Calu3 (cell line): ENCODE data around the gene PHETA1. TPM values are rescaled to one million over a fixed set of nuclear protein-coding genes. Genes with fewer than 3 reads are reported as not detected.

ENCODE experiments used
- BruUV-seq: library from RNA; stranded (reverse); fragments of 400-500 nt; replicated peaks from 2 replicates; lab custom pipeline; 2021; lab: Mats Ljungman, UMichigan
- CTCF ChIA-PET: fragments of 300-600 bp; sonication (Branson Sonifier 250); formaldehyde crosslinking; loops from one replicate; lab custom pipeline; 2022; ENCODE audit warnings: antibody characterized with exemption; lab: Charles Lee
- DNase-seq: peaks from one replicate; pipeline ENCODE4 v3.0.0; 2022
- H3K27ac Mint-ChIP-seq: one replicate; pipeline ENCODE4 v1.8.0; 2022; ENCODE audit warnings: mixed read lengths; ENCODE audit not compliant: unreplicated experiment
- H3K27me3 Mint-ChIP-seq: one replicate; pipeline ENCODE4 v1.8.0; 2022; ENCODE audit warnings: mixed read lengths; ENCODE audit not compliant: unreplicated experiment
- H3K36me3 Mint-ChIP-seq: one replicate; pipeline ENCODE4 v1.8.0; 2022; ENCODE audit warnings: mild to moderate bottlenecking, moderate library complexity, mixed read lengths; ENCODE audit not compliant: insufficient read depth, unreplicated experiment
- H3K4me1 Mint-ChIP-seq: one replicate; pipeline ENCODE4 v1.8.0; 2022; ENCODE audit warnings: mild to moderate bottlenecking, low read depth, mixed read lengths; ENCODE audit not compliant: unreplicated experiment
- H3K4me3 Mint-ChIP-seq: one replicate; pipeline ENCODE4 v1.8.0; 2022; ENCODE audit warnings: mild to moderate bottlenecking, low read depth, moderate library complexity, mixed read lengths; ENCODE audit not compliant: unreplicated experiment
- H3K9me3 Mint-ChIP-seq: one replicate; pipeline ENCODE4 v1.8.0; 2022; ENCODE audit warnings: low read depth, mixed read lengths; ENCODE audit not compliant: unreplicated experiment
- intact Hi-C: fragments of 100-400 bp; cut with micrococcal nuclease; formaldehyde crosslinking; loops from one replicate; pipeline ENCODE4 v1.10.0; 2022; ENCODE audit not compliant: unreplicated experiment
- total RNA-seq: library from RNA; stranded (reverse); gene quantifications from 2 replicates; pipeline ENCODE4 v1.2.3, GENCODE V29; 2022
- TF ChIP-seq, protein P1 (sequence below): fragments of 200-600 bp; IDR thresholded peaks from one replicate; pipeline ENCODE4 v1.8.0; 2022; ENCODE audit warnings: antibody characterized with exemption; ENCODE audit not compliant: unreplicated experiment

PHETA1 gene
- total RNA-seq, 1 experiment from 2014 or later = 20.7 TPM

- H3K27me3 Mint-ChIP-seq = peaks cover 51% of the 10 kb centered on the region
- peak; percentile 33 for DNase-seq
- H3K27ac Mint-ChIP-seq = no peak overlapping the region
- H3K9me3 Mint-ChIP-seq = no peaks in the 10 kb centered on the region
- H3K4me3 Mint-ChIP-seq = no peak overlapping the region
- BruUV-seq = no TSS peak
- H3K4me1 Mint-ChIP-seq = no peaks in the 10 kb centered on the region
- CTCF ChIA-PET = interaction anchor here (0.6 to 1.2 kb wide), 8 partner anchors 21 to 343 kb away, joined by 3 to 16 read pairs (median 4); partner anchors contain the start of gene PHETA1
- TF ChIP-seq, protein P1, sequence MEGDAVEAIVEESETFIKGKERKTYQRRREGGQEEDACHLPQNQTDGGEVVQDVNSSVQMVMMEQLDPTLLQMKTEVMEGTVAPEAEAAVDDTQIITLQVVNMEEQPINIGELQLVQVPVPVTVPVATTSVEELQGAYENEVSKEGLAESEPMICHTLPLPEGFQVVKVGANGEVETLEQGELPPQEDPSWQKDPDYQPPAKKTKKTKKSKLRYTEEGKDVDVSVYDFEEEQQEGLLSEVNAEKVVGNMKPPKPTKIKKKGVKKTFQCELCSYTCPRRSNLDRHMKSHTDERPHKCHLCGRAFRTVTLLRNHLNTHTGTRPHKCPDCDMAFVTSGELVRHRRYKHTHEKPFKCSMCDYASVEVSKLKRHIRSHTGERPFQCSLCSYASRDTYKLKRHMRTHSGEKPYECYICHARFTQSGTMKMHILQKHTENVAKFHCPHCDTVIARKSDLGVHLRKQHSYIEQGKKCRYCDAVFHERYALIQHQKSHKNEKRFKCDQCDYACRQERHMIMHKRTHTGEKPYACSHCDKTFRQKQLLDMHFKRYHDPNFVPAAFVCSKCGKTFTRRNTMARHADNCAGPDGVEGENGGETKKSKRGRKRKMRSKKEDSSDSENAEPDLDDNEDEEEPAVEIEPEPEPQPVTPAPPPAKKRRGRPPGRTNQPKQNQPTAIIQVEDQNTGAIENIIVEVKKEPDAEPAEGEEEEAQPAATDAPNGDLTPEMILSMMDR = peak; percentile 55
- peaks cover 5% of the 10 kb centered on the region for H3K36me3 Mint-ChIP-seq
- intact Hi-C loops = loop anchor here (1.0 kb wide), 1 partner anchor 120 kb away; no protein-coding TSS in a partner anchor
Observed at GRCh38 chr12:111330800-111331752, 37.8 kb downstream of the PHETA1 start.

- H3K27me3 Mint-ChIP-seq = peaks cover 58% of the 10 kb centered on the region
- TF ChIP-seq, protein P1 = no peak
- H3K9me3 Mint-ChIP-seq = no peaks in the 10 kb centered on the region
- CTCF ChIA-PET = no interaction called here
- no peaks in the 10 kb centered on the region for H3K4me1 Mint-ChIP-seq
- no peak for DNase-seq
- peaks cover 5% of the 10 kb centered on the region for H3K36me3 Mint-ChIP-seq
- intact Hi-C loops = no loop called here
- no peak overlapping the region for H3K27ac Mint-ChIP-seq
- H3K4me3 Mint-ChIP-seq = no peak overlapping the region
- no TSS peak for BruUV-seq
Observed at GRCh38 chr12:111328138-111328537, 40.8 kb downstream of the PHETA1 start.

DNA sequence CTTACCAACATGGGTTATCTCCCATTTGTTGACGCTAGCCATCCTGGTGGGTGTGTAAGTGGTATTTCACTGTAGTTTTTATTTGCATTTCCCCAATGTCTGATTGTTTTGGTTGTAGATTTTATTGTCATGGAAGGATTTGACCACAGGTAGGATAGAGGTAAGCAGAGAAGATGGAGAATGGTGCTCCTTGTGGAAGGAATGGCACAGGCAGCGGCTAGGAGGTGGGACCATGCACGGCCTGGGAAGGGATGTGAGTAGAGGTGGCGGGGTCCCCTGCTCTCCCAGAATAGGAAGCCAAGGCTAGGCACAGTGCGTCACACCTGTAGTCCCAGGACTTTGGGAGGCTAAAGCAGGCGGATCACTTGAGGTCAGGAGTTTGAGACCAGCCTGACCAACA lies 41.4 kb downstream of the PHETA1 start:
- Mint-ChIP-seq H3K27ac (peak overlapping the region; percentile 33), H3K36me3 (peaks cover 5% of the 10 kb centered on the region), H3K4me1 (no peaks in the 10 kb centered on the region), H3K9me3 (no peaks in the 10 kb centered on the region), H3K4me3 (no peak overlapping the region), H3K27me3 (peaks cover 58% of the 10 kb centered on the region)
- TF ChIP-seq, protein P1 = no peak
- intact Hi-C loops = no loop called here
- no peak for DNase-seq
- BruUV-seq = no TSS peak
- CTCF ChIA-PET = no interaction called here

DNA sequence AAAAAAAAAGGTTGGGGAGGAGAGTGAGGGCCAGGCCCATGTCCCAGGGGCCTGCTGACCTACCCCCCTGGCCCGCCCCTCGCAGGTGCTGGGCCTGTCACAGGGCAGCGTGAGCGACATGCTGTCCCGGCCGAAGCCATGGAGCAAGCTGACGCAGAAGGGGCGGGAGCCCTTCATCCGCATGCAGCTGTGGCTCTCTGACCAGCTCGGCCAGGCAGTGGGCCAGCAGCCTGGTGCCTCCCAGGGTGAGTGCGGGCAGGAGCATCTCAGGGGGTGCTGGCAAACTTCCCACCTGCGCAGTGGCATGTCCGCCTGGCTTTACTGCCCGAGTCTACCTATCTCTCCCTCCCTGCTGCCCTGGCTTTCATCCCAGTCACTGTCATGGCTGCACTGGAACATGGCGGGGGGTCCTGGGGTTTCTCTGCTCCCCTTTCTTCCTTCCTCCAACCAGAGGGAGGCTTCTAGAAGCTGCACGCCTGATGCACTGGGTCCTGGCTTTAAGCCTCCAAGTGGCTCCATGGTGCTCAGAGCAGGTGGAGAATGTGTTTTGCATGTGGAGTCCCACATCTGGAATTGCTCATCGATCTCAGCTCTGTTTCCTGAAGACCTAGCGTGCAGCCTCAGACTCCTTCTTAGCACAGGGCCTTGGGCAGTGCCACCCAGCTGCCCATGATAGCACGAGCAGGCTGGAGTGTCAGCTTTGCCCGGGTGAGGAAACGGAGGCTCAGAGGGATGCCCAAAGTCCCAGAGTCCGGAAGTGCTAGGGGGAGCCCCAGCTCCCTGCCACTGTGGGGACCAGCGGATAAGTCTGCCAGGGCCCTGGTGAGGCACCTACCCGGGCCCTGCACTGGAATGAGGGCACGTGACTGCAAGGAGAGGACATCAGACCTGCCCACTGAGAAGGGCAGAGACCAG lies 46.3 kb downstream of the PHETA1 start:
- Mint-ChIP-seq H3K36me3 (peaks cover 5% of the 10 kb centered on the region), H3K27me3 (peaks cover 42% of the 10 kb centered on the region), H3K27ac (no peak overlapping the region), H3K4me1 (no peaks in the 10 kb centered on the region), H3K4me3 (no peak overlapping the region), H3K9me3 (no peaks in the 10 kb centered on the region)
- no TSS peak for BruUV-seq
- no peak for DNase-seq
- CTCF ChIA-PET = interaction anchor here (0.6 kb wide), 1 partner anchor 1786 kb away, joined by 3 read pairs; no protein-coding TSS in a partner anchor
- TF ChIP-seq, protein P1 = no peak
- intact Hi-C loops = no loop called here
